ENCODE measurements around the gene CD1D.

- TF ChIP-seq CTCF (IDR thresholded peaks at IDR 0.05; ENCODE audit: poor library complexity, severe bottlenecking) (no peak), REST (IDR thresholded peaks at IDR 0.05; ENCODE audit: borderline replicate concordance) (no peak), POLR2AphosphoS5 (IDR thresholded peaks at IDR 0.05) (no peak), EP300 (conservative IDR thresholded peaks at IDR 0.05; ENCODE audit: poor library complexity, severe bottlenecking) (no peak), TAF1 (IDR thresholded peaks at IDR 0.05; ENCODE audit: low read depth) (no peak), MXI1 (conservative IDR thresholded peaks at IDR 0.05; ENCODE audit: poor library complexity, severe bottlenecking) (no peak), RAD21 (conservative IDR thresholded peaks at IDR 0.05) (no peak)
Observed at GRCh38 chr1:158185770-158186169, 5.1 kb downstream of the CD1D start.
